Kidney (tissue), 14 donors: ENCODE results near the gene HOXC11. TPM values are rescaled to one million over a fixed set of nuclear protein-coding genes. Genes with fewer than 3 reads are reported as not detected.

Experiments
- DNase-seq, 5 donors: peaks; one replicate each; pipeline ENCODE4 v3.0.0-alpha.2; 2013 to 2020
- FAIRE-seq: peaks from 2 replicates; lab custom pipeline; 2012; peaks lifted over from hg19 to GRCh38; lab: Jason Lieb, UNC
- H3K27ac ChIP-seq, 2 donors: one replicate each; pipeline ENCODE4 v1.7.0; 2013; ENCODE audit warnings: low read depth in 2 of 2, low read length in 2 of 2, inconsistent platforms in 1 of 2
- H3K27me3 ChIP-seq: one replicate; pipeline ENCODE4 v1.7.1; 2013; ENCODE audit warnings: low read length, inconsistent platforms; ENCODE audit not compliant: control insufficient read depth, insufficient read depth
- H3K36me3 ChIP-seq, 3 donors: one replicate each; pipeline versions ENCODE4 v1.7.0 to v1.7.1; 2013; ENCODE audit warnings: low read length in 3 of 3, control low read depth in 1 of 3, inconsistent platforms in 1 of 3; ENCODE audit not compliant: insufficient read depth in 3 of 3, control insufficient read depth in 2 of 3
- H3K4me1 ChIP-seq, 3 donors: one replicate each; pipeline versions ENCODE4 v1.7.0 to v1.7.1; 2013; ENCODE audit warnings: low read length in 3 of 3, inconsistent platforms in 1 of 3, low read depth in 1 of 3; ENCODE audit not compliant: control insufficient read depth in 2 of 3, insufficient read depth in 2 of 3
- H3K4me3 ChIP-seq, 3 donors: one replicate each; pipeline versions ENCODE4 v1.7.0 to v1.8.1; 2013; ENCODE audit warnings: low read length in 3 of 3, control low read depth in 1 of 3, inconsistent platforms in 1 of 3
- H3K9ac ChIP-seq, 3 donors: one replicate each; pipeline versions ENCODE4 v1.7.0 to v1.7.1; 2013; ENCODE audit warnings: low read length in 3 of 3, control low read depth in 1 of 3, inconsistent platforms in 1 of 3
- H3K9me3 ChIP-seq, 3 donors: one replicate each; pipeline versions ENCODE4 v1.7.0 to v1.7.1; 2013; ENCODE audit warnings: low read length in 3 of 3, control low read depth in 1 of 3, inconsistent platforms in 1 of 3; ENCODE audit not compliant: control insufficient read depth in 2 of 3, insufficient read depth in 1 of 3
- CTCF ChIP-seq: IDR thresholded peaks from 3 replicates; pipeline ENCODE4 v1.5.1; 2012; ENCODE audit warnings: mild to moderate bottlenecking, moderate library complexity, borderline replicate concordance; ENCODE audit not compliant: insufficient read depth; ENCODE audit errors: extremely low read depth
- intact Hi-C: fragments of 100-400 bp; cut with DNase I; formaldehyde crosslinking; loops from one replicate; pipeline ENCODE4 v1.11.1; 2022
- polyA plus RNA-seq: library from polyadenylated mRNA; stranded (reverse); fragments of 350-450 nt; fragmentation: Illumina TruSeq; extraction: RNeasy Lipid Tissue Mini Kit (QIAGEN cat#74804); gene quantifications from one replicate; pipeline ENCODE4 v1.2.3, GENCODE V29; 2014; ENCODE audit warnings: low read depth, low replicate concordance; ENCODE audit not compliant: insufficient read depth
- total RNA-seq: library from RNA; stranded (reverse); fragmentation: NEBNext Ultra II Directional; extraction: Animal tissue kit (Norgen Biotek cat#: 25700); gene quantifications from one replicate; pipeline ENCODE4 v1.2.1, GENCODE V29; 2021
- donor health status: control.
- donor health status: control.
- donor health status: control.
- donor health status: control.
- donor health status: control.
- donor health status: DM: yes; HTN: yes; CAD: no.
- donor health status: Normal renal cell carcinoma (clear cell type).

HOXC11 gene
- total and polyA plus RNA-seq, 2 donors from 2014 or later, result 0.75 to 1.4 TPM

GRCh38 chr12:53966385-53967133 lies 6.4 kb upstream of the HOXC11 start:
- no peak for TF ChIP-seq CTCF
- Histone ChIP-seq H3K4me1 (no peaks in the 10 kb centered on the region), H3K27ac (no peak overlapping the region), H3K9ac (no peak overlapping the region), H3K36me3 (no peaks in the 10 kb centered on the region), H3K9me3 (no peaks in the 10 kb centered on the region), H3K4me3 (no peak overlapping the region), H3K27me3 (peaks cover 70% of the 10 kb centered on the region)
- intact Hi-C loops, result no loop called here
- FAIRE-seq (no peak), DNase-seq (peak in 1 of 5 donors; percentile 55)

- no peak for TF ChIP-seq CTCF
- no peaks in the 10 kb centered on the region for H3K4me1 ChIP-seq
- intact Hi-C loops, result no loop called here
- no peaks in the 10 kb centered on the region for H3K9me3 ChIP-seq
- no peaks in the 10 kb centered on the region for H3K36me3 ChIP-seq
- H3K9ac ChIP-seq, result no peak overlapping the region
- no peak for FAIRE-seq
- DNase-seq, result peak in 2 of 5 donors; percentile 6 to 19
- peaks cover 64% of the 10 kb centered on the region for H3K27me3 ChIP-seq
- H3K27ac ChIP-seq, result no peak overlapping the region
- no peak overlapping the region for H3K4me3 ChIP-seq
Observed at GRCh38 chr12:53967421-53967925, 5.5 kb upstream of the HOXC11 start.

GRCh38 chr12:53968214-53969127 lies 4.5 kb upstream of the HOXC11 start:
- intact Hi-C loops, result no loop called here
- H3K27me3 ChIP-seq, result peaks cover 61% of the 10 kb centered on the region
- no peak overlapping the region for H3K9ac ChIP-seq
- H3K4me1 ChIP-seq, result no peaks in the 10 kb centered on the region
- H3K27ac ChIP-seq, result no peak overlapping the region
- DNase-seq (peak in 2 of 5 donors; percentile 20 to 23), FAIRE-seq (no peak)
- H3K9me3 ChIP-seq, result no peaks in the 10 kb centered on the region
- no peak overlapping the region for H3K4me3 ChIP-seq
- no peak for TF ChIP-seq CTCF
- no peaks in the 10 kb centered on the region for H3K36me3 ChIP-seq
